Gastroesophageal sphincter (tissue), 3 donors: ENCODE results near the gene TSPAN5.

Experiments used
- EP300 ChIP-seq: sonication (generic); formaldehyde crosslinking; IDR thresholded peaks from one replicate; pipeline ENCODE4 v1.6.1; 2017; ENCODE audit warnings: antibody characterized with exemption, mild to moderate bottlenecking
- POLR2A ChIP-seq, 2 donors: fragments of 450-650 bp; IDR thresholded peaks; one replicate each; pipeline ENCODE4 v1.6.1; 2017; ENCODE audit warnings: antibody characterized with exemption in 2 of 2, mild to moderate bottlenecking in 2 of 2, moderate library complexity in 1 of 2
- POLR2AphosphoS5 ChIP-seq: sonication (generic); formaldehyde crosslinking; IDR thresholded peaks from one replicate; pipeline ENCODE4 v1.6.1; 2017; ENCODE audit warnings: antibody characterized with exemption
- TF ChIP-seq, protein P1 (sequence below), 4 experiments: fragments of 200-600 bp in 2 of 4; fragments of 450-650 bp in 2 of 4; sonication (generic) in 1 of 4; IDR thresholded peaks; one replicate each; pipeline ENCODE4 v1.5.1; 2017 to 2019; ENCODE audit warnings: antibody characterized with exemption in 4 of 4, mild to moderate bottlenecking in 2 of 4, moderate library complexity in 2 of 4

GRCh38 chr4:98508829-98509598 is 149.4 kb downstream of the TSPAN5 start:
- TF ChIP-seq, protein P1, sequence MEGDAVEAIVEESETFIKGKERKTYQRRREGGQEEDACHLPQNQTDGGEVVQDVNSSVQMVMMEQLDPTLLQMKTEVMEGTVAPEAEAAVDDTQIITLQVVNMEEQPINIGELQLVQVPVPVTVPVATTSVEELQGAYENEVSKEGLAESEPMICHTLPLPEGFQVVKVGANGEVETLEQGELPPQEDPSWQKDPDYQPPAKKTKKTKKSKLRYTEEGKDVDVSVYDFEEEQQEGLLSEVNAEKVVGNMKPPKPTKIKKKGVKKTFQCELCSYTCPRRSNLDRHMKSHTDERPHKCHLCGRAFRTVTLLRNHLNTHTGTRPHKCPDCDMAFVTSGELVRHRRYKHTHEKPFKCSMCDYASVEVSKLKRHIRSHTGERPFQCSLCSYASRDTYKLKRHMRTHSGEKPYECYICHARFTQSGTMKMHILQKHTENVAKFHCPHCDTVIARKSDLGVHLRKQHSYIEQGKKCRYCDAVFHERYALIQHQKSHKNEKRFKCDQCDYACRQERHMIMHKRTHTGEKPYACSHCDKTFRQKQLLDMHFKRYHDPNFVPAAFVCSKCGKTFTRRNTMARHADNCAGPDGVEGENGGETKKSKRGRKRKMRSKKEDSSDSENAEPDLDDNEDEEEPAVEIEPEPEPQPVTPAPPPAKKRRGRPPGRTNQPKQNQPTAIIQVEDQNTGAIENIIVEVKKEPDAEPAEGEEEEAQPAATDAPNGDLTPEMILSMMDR (IDR thresholded peaks at IDR 0.05) = no peak
- TF ChIP-seq POLR2A (IDR thresholded peaks at IDR 0.05) = no peak
- no peak for TF ChIP-seq EP300
- TF ChIP-seq POLR2AphosphoS5 = no peak
